GM12865 (cell line): ENCODE results near the gene TNC.
A peak's percentile ranks its signal among the peaks of the same experiment; 100 is the strongest.

ENCODE experiments used
- DNase-seq: peaks from one replicate; pipeline ENCODE4 v3.0.0; 2010; ENCODE audit warnings: low read depth
- H3K4me3 ChIP-seq: 2 replicates; pipeline ENCODE4 v1.5.1; 2011; ENCODE audit warnings: mild to moderate bottlenecking, low read depth, low read length, control low read depth
- TF ChIP-seq, protein P1 (sequence below): IDR thresholded peaks from 2 replicates; pipeline ENCODE4 v1.5.1; 2011; ENCODE audit warnings: low read length, control low read depth, low read depth, inconsistent platforms; ENCODE audit not compliant: insufficient read depth; ENCODE audit errors: missing control alignments

TNC gene

DNA sequence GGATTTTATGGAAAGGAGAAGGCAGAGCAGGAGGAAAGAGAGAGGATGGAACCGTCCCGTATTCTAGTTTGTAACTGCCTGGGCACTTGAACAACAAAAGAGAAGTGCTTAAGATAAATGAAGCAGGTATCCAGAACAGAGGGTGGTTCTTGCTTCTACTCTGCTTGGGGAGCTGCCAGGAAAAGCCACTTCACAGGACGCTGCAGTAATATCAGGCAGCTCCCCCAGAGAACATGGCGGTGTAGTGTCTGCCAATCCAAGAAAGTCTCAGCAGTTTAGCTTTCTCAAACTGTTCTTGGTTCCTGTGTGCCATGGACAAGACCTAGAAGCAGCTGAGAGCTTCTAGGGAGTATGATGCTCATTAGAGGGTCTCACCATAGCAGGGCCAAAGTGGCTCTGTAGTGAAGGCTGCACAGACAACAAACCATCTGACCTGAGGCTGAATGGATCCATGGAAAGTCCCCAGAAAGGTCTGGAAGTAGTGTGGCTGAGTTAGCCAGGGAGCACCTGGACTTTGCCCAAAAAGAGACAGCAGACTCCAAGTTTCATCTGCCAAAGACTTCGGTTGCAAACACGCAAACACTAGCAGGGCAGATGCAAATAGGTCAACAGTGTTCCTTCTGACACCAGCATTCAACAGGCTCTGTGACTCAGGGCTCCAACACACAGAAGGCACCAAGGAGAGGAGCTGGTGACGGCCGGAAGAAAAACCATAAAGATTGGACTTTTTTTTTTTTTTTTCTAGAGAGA is 115.4 kb downstream of the TNC start:
- H3K4me3 ChIP-seq: no peak overlapping the region
- DNase-seq: no peak
- TF ChIP-seq, protein P1, sequence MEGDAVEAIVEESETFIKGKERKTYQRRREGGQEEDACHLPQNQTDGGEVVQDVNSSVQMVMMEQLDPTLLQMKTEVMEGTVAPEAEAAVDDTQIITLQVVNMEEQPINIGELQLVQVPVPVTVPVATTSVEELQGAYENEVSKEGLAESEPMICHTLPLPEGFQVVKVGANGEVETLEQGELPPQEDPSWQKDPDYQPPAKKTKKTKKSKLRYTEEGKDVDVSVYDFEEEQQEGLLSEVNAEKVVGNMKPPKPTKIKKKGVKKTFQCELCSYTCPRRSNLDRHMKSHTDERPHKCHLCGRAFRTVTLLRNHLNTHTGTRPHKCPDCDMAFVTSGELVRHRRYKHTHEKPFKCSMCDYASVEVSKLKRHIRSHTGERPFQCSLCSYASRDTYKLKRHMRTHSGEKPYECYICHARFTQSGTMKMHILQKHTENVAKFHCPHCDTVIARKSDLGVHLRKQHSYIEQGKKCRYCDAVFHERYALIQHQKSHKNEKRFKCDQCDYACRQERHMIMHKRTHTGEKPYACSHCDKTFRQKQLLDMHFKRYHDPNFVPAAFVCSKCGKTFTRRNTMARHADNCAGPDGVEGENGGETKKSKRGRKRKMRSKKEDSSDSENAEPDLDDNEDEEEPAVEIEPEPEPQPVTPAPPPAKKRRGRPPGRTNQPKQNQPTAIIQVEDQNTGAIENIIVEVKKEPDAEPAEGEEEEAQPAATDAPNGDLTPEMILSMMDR: no peak

DNA sequence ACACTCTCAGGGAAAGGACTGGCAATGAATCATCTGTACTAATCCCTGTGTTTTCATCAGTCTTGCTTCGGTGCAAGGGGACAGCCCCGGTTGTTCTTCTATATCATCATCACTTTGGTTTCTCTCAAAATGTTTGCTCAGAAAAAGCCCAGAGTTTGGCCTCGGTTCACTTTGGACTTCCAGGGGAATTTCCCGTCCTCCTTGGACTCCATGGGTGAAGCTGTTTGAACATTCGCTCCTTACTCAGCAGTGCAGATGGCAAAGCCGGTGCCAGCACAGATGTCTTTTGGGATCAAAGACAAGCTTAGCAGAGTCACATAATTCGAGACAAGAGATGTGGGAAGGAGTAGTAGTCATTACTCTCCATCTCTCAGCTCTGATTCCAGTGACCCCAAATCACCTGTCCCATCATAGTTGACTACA is 117.7 kb downstream of the TNC start:
- TF ChIP-seq, protein P1: no peak
- no peak overlapping the region for H3K4me3 ChIP-seq
- DNase-seq: peak; percentile 14

DNA sequence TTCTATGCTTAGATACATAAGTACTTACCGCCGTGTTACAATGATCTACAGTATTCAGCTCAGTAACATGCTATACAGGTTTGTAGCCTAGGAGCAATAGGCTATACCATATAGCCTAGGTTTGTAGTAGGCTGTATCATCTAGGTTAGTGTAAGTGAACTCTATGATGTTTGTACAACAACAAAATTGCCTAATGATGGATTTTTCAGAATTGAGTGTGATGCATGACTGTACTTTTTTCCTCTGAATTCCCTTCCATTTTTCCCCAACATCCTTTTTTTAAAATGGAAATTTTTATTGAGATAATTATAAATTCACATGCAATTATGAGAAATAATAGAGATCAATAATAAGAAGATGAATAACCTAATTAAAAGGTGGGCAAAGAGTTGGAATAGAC is 119.6 kb downstream of the TNC start:
- TF ChIP-seq, protein P1: no peak
- DNase-seq: no peak
- no peak overlapping the region for H3K4me3 ChIP-seq

DNA sequence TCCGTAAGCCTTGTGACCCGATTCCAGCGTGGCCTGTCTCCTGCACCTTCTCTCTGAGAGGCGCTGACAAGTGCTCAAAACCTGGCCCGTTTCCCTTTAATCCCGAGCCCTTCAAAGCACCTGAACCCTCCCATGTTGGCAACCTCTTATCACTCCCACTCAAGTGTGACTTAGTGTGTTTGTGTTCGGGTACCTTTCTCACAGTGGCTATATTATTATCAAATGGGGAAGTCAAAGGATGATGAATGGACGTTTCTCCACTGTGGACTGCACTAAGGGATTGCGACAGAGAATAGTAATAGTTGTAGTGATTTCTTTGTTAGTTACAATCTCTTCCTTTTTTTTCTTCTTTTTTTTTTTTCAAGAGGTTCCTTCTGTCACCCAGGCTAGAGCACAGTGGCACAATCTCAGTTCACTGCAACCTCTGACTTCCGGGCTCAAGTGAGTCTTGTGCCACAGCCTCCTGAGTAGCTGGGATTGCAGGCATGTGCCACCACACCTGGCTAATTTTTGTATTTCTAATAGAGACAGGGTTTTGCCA is 122.2 kb downstream of the TNC start:
- TF ChIP-seq, protein P1: no peak
- no peak for DNase-seq
- H3K4me3 ChIP-seq: no peak overlapping the region

DNA sequence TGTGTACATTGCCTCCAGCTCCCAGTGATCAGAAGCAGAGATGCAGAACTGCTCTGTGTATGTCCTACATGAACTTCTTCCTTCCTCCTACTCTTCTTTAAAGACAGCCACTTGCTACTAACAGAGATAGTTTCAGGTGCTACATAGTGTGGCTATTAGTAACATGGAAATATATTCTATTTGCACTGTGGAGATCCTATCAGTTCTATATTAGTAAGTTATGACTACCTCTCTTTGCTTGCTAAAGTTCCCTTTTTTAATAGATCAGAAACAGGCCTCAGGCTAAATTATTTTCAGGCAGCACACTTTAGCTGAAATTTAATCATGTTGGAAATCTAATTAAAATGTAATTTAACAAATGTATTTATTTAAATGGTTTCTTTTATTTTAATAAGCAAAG is 123.2 kb downstream of the TNC start:
- no peak overlapping the region for H3K4me3 ChIP-seq
- DNase-seq: no peak

DNA sequence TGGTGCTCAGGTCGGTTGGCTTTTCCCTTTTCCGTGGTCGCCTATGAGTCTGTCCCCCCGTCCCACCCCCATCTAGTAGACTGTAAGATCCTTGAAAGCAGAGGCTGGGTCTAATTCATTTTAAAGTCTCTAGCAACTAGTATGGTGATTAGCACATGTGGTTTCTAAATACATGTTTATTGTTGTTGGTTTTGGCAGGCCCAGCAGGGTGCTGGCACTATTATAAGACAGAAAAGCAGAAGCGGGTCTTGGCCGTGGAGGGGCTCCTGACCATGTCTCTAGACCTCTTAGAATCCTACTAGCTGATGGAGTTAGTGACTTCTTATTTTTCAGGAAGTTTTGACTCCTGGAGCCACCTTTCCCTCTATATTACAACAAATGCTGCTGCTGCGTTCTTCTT is 126.1 kb downstream of the TNC start:
- no peak overlapping the region for H3K4me3 ChIP-seq
- TF ChIP-seq, protein P1: no peak
- DNase-seq: no peak

More for the DNA sequence above, 123.2 kb downstream of the TNC start:
- TF ChIP-seq, protein P1: no peak

DNA sequence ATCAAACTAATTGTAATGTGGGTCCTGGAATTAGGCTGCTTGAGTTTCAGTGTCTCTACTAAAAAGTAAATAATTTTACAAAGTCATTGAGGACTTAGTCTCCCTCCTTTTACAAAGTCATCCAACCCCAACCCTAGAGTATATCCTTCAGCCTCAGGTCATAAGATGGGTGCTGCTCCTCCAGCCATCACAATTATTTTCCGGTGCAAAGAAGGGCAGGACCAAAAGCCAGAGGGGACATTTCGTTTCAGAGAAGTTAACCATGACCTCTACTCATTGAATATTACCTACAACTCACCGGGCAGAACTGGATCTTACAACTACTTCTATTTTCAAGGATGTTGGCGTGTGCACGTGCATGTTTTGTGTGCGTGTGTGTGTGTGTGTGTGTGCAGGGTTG is 127.1 kb downstream of the TNC start:
- no peak overlapping the region for H3K4me3 ChIP-seq
- TF ChIP-seq, protein P1: no peak
- DNase-seq: no peak
